Renal pelvis (tissue), 4 donors: ENCODE results near the gene LINS1. TPM values are rescaled to one million over a fixed set of nuclear protein-coding genes. Genes with fewer than 3 reads are reported as not detected.
"Not testable (repeated sequence)": the region's sequence is repeated elsewhere in the genome, so short reads cannot be mapped to it uniquely, and the experiment has no call there.

ENCODE experiments used
- DNase-seq: peaks from one replicate; pipeline ENCODE4 v3.0.0-alpha.2; 2013
- polyA plus RNA-seq, 3 donors: library from polyadenylated mRNA; unstranded; fragments of 120-200 nt; gene quantifications; one replicate each; pipeline ENCODE4 v1.2.1, GENCODE V29; 2013; ENCODE audit not compliant: insufficient read length in 3 of 3

LINS1 gene
- polyA plus RNA-seq, 3 donors, result 12.6 to 26.5 (median 25.3) TPM

DNA sequence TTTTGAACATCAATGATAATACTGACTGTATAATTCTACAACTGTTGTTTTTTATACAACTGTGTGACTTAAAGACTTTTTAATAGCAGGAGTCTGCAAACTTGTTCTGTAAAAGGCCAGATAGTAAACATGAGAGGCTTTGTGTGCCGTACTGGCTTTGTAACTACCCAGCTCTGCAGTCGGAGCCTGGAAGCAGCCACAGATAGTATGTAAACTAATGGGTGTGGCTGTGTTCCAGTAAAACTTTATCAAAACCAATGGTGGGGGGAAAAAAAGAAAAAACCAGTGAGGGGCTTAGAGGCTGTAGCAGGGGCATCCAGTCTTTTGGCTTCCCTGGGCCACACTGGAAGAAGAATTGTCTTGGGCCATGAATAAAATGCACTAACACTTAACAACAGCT, 12.4 kb upstream of the LINS1 start:
- no peak for DNase-seq

DNA sequence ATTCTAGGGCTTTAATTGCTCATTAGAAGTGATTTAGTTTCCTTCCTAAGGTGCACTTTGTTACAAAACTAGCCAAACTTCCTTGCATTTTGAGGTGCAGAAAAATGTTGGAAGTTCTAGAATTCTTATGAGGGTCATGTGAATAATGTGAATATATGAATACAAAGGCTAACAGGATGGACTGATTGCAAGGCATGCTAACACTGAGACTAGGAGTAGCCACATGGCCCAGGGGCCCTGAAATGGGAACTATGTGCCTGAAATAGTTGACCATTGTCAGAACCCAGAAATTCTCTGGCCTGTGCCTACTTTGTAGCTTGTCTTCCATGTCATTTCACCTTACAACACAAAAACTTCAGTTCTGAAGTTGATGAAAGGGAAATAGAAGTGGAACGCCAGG, 11.2 kb upstream of the LINS1 start:
- no peak for DNase-seq

- DNase-seq, result no peak
These were observed 10.6 kb upstream of the LINS1 start for GRCh38 chr15:100612539-100612938.

DNA sequence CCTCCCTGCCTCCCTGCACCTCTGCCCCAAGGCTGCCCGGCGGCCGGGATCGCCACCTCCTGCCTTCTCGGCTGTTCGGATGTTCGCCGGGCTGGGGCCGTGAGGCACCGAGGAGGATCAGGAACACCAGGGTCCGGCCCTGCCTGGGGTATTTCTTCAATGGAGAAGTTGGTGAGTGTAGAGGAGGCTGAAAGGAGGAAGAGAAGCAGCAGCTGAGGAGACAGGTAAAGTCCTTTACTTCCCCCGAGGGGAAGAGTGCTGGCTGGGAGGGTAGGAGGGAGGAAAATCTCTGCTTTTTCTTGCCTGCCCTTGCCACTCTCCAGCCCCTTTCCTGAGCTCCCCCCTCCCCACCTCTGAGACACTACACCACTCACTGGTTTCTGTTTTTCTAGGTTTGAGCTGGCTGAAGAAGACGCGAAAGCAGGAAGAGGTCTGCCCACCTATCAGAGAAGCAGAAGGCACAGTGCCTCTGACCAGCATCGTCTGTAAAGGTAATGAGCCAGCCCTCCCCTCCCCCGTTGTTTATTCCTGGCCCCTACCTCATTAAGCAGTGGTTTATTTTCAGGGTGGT, 924 bp upstream of the LINS1 start:
- DNase-seq, result no peak

- no peak for DNase-seq
These were observed 344 bp downstream of the LINS1 start for GRCh38 chr15:100601617-100602063.

DNA sequence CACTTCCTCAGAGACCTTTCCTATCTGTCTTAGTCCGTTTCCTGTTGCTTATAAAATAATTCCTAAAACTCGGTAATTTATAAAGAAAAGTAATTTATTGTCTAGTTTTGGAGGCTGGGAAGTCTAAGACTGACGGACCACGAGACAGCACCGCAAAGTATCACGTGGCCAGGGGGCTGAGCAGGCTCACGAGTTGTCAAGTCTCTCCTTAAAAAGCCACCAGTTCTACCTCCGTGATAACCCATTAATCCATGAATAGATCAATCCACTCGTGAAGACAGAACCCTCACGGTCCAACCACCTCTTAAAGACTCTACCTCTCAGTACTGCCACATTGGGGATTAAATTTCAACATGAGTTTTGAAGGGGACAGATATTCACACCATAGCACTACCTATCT, 821 bp downstream of the LINS1 start:
- DNase-seq, result no peak

DNA sequence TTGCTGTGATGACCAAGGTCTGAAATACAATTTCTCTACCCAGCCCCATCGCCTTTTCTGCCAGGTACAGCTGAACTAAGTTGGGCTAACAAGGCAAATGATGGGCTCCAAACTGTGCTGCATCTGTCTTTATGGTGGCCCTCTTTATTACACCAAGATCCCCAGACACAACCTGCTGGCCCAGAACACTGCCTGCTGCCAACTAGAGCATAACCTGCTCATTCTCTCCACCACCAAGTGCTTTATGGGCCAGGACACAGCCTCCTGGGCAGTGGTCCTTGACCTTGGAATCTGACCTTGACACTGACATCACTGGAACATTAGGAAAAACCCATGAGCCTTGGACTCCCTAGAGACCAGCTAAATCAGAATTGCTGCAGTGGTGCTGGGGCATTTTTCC, 3.3 kb downstream of the LINS1 start:
- DNase-seq, result peak; percentile 10

GRCh38 chr15:100597862-100598261, 4.1 kb downstream of the LINS1 start:
- no peak for DNase-seq

DNA sequence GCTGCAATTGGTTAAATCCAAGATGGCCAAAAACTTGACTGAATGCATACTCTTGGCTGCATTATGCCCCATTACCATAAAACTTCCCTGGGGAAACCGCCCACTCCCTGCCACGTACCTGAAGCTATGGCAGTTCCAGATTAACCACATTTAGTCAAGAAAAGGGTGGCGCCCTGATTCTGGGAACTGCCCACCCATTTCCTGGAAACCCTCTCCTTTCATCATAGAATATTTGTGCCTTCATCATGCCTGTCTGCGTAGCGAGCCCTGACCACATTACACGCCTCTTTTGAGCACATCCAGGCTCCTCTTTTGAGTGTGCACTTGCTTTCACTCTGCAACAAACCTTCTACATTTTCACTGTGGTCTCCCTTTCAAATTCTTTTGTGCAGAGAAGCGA, 5.2 kb downstream of the LINS1 start:
- DNase-seq, result no peak

DNA sequence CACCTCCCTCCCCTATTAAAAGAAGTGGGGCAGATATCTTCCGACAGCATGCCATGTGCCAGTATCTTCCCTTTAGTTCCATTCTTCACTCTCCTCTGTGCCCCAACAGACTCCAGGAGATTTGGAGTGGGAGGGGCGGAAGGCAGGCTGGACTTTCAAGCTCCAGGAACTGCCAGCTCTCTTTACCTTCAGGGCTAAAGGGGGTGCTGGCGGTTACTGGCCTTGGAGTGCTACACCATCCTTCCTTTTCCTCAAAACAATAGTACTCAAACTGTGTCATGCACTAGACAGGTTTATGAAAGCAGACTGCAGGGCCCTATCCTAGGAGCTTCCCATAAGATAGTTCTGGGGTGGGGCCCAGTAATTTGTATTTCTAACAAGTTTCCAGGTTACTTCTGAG, 6.0 kb downstream of the LINS1 start:
- no peak for DNase-seq

DNA sequence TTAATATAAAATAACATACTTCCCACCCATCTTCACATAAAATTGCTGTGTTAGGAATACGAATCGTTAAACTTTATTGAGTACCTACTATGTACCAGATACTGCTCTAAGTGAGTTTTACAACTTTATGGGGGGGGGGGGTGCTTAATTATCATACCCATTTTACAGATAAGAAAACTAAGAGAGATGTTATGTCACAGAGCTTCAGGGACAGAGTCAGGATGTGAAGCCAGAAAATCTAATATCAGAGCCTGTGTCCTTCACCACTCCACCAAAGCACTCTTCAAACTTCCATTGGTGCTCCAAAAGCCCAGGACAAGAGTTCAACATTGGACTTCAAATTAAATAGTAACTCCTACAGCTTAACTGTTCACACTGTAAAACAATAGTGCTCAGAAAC, 8.6 kb downstream of the LINS1 start:
- no peak for DNase-seq

DNA sequence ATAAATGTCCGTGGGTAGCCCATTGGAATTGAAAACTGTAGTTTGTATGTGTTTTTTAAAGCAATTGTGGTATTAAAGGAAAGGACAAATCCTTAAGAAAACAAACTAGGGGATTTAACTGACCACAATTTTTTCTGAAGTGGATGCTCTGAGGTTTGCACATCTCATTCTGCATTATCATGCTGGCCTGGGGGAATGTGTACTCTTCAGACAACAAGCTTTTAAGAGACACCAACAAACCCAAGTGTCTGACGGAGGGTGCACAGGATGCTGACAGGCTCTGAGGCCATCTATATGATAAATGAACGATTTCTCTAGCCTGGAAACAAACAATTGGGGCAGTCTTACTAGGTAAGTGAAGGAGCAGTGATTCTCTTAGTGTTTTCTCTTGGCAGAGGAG, 9.1 kb downstream of the LINS1 start:
- no peak for DNase-seq

GRCh38 chr15:100591835-100592234, 10.1 kb downstream of the LINS1 start:
- DNase-seq, result no peak

DNA sequence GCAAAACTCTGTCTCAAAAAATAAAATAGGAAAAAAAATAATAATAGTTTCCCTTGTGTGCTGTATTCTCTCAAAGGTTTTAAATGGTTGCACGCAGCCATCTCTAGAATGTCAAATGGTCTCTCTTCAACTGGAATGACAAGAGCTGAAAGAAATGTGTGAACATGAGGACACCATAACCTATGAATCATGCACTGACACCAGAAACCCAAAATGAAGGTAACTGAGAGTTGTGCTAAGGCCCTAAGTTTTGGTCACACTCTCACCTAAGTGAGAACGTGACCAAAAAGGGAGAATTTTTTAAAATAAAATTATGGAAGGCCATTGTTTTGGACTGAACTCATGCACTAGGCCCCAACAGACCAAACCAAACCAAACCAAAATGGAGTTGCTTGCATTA, 10.8 kb downstream of the LINS1 start:
- not testable (repeated sequence) for DNase-seq

DNA sequence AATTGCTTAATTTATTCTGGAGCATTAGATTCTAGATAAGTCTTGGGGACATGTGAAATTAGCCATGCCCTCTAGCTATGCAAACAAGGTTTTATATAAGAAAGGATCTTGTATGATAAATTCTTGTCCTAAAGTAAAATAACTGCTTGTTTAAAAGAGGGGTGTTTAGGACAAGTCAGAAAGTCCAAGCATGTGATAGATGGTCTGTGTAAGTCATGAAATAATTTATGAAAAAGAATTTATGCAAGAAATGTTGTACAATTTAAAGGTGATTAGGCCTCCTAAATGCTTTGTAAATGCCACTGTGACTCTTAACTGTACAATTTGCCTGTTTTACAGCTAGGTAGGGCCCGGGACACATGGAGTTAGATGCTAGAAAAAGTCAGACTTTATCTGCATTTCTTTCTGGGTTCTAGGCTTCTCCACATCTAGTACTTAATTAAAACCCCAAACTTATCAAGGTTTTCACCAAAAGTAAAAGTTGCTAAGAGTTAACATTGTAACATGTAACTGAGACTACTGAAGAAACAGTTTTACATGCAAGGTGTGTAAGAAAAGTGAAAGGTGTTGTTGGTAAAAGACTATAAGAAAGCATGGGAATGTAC, 13.2 kb downstream of the LINS1 start:
- DNase-seq, result no peak

- DNase-seq, result no peak
These were observed 21.6 kb downstream of the LINS1 start for GRCh38 chr15:100580414-100580813.

GRCh38 chr15:100573526-100573925, 28.5 kb downstream of the LINS1 start:
- DNase-seq, result no peak

- DNase-seq, result peak; percentile 12
These were observed 29.5 kb downstream of the LINS1 start for GRCh38 chr15:100572362-100572983.

DNA sequence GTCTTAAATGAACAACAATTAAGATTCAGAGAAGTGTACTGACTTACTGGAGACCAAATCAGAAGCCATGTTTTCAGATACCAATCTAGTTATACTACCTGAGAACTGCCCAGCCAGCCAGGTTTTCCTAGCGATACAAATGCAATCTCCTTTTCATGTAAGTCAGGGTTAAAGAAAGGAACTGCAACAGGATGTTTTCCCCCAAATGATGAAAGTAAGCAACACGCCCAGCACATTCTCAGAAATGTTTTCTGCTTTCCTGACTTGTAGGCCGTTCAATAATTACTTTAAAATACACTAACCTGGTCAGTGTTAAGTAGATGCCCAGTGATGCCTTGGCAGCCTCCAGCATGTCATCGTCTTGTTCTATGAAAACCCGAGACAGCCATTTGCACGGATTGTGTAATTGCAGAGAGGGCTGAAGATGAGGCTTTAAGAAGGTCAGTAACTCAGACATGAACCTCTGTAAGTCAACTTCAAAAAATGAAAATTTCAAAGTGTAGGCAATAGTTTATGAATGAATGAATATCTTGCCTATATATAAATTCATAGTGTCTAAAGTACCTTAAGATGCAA, 30.3 kb downstream of the LINS1 start:
- DNase-seq, result no peak

GRCh38 chr15:100570735-100571313, 31.2 kb downstream of the LINS1 start:
- no peak for DNase-seq

DNA sequence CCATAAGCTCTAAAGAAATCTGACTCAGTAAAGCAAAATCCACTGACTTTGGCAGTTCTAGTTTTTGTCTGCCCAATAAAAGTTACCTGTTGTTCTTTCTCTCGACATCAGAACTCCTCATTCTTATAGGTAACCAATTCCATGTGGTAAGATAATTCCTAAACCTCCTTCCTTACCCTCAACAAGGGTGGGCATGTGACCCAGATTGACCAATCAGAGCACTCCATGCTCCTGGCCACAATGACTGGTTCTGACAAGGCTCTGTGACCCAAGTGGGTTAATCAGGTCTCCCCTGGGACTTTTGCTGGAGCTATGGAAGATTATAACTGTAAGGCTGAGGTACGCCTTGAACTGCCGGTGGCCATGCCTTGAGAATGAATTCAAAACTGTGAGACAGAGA, 31.7 kb downstream of the LINS1 start:
- no peak for DNase-seq

GRCh38 chr15:100569391-100569790, 32.6 kb downstream of the LINS1 start:
- no peak for DNase-seq
